NCI-H1105 (cell line): Measurements from ENCODE around the gene DTD1.
A peak's percentile ranks its signal among the peaks of the same experiment; 100 is the strongest.

Source experiments
- DNase-seq: peaks from one replicate; lab custom pipeline; 2025; lab: John Stamatoyannopoulos, UW

The DTD1 gene, protein sequence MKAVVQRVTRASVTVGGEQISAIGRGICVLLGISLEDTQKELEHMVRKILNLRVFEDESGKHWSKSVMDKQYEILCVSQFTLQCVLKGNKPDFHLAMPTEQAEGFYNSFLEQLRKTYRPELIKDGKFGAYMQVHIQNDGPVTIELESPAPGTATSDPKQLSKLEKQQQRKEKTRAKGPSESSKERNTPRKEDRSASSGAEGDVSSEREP

DNA sequence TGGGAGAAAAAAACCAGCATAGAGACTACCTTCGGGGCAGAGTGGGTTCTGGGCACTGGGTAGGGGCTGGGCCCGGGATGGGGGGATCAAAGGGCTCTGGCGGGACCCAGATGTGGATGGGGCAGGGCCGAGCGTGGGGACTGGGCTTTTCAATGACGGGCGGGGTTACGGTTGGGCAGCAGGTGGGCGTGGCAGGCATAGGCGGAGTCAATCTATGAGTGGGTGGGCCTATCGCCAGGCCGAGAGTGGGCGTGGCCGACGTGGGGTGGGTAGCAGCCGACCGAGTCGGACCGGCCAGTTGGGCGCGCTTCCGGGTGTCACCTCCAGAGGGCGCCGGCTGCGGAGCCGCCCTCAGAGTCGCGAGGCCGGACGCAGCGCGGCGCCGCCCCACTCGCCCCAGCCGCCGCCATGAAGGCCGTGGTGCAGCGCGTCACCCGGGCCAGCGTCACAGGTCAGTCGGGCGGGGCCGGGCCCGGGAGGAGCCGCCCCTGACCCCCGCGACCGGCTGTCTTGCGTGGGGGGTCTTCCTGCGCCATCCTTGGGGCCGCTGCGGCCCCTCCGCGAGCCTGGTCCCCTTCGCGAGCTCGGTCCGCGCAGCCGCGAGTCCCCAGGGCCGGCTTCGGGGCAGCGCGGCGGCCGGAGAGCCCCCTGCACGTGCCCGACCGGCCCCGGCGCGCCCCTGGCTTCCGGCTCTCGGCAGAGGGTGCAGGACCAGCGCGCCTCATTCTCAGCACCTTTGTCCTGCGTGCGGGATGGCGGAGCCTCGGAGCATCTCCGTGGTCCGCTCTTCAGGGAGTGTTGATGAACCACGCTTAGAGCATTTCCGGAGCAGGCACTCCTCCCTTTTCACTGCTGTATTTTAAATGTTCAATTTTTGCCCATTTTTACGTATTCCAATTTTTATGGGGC lies at the start of gene DTD1:
Gene DTD1, plus strand, starts transcription at position 390 of the 909 bp plus-strand sequence. Its CDS starts 19 bp downstream, at position 409.
- peak; percentile 80 for DNase-seq

DNA sequence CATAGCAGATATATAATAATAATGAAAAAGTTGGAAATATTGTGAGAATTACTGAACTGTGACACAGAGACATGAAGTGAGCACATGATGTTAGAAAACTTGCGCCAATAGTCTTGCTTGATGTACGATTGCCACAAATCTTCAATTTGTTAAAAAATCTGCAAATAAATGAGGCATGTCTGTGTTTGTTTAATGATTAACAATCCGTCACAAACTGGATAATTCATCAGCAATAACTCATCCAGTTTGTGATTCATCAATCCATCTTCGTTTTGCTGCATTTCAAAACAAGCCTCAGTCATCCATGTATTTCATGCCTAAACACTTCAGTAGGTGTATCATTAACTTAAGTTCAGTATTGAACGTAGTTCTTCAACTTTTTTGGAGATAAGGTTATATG lies 46.1 kb upstream of the DTD1 start:
- no peak for DNase-seq

DNA sequence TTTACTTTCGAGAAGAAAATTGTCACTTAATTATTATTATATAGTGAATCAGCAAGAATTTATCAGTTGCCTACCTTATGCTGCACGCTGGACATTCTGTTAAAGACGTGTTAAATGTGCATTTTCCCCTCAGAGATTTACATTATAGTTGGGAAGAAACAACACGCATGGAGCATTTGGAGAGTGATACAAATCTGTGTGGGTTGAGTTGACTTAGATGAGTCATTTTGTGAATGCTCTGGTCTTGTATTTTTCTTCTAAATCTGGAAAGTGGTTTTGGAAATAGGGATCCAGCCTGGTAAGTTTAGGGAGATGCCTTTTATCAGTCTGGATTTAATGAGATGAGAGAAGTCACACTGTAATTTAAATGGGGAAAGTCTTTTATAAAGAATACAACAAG lies 44.6 kb upstream of the DTD1 start:
- no peak for DNase-seq

DNA sequence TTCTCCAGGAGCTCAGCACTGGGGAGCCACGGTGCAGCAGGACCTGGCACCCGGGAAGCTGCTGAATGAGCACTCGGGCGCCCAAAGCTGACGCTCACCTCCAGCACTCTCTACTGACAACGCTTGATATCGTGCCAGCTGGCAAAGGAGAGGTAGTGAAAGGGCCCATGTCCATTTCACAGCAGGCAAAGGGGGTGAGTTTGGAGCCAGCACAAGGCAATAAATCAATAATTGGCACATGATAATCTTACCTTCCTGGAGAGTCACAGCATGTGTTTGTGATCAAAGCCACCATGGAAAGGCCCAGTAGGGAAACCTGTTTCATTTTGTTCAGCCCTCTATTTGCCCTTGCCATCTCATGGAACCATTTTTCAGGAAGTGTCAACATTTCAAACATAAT lies 43.9 kb upstream of the DTD1 start:
- DNase-seq = peak; percentile 88

DNA sequence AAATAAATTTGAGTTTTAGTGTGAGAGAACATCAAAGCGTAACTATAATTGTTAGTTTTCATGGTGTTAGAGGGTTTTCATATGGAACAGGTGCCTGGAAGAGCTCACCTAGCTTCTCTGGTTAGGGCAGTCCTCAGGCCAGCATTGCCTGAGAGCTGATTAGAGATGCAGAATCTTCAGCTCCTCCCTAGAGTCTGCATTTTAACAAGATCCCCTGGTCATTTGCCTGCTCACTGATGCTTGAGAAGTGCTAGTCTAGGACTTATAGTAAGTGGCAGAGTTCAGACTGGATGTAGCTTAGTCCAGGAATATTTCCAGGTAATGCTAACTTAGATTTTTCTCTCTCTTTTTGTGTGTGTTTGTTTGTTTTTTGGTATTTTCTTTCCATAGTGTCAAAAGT lies 42.3 kb upstream of the DTD1 start:
- DNase-seq = no peak

DNA sequence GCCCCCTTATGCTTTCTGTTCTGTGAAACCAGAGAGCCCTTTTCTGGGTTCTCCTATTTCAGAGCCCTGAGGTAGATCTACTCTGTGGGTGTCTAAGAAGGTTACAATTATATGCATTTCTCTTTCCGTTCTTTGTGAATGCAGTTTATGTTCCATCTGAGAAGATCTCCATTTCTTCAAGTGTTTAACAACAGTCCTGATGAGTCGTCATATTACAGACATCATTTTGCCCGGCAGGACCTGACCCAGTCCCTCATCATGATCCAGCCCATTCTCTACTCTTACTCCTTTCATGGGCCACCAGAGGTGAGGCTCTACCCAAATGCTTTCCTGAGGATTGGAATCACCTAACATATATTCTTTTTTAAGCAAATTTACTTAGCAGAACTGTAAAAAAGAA lies 39.4 kb upstream of the DTD1 start:
- no peak for DNase-seq

DNA sequence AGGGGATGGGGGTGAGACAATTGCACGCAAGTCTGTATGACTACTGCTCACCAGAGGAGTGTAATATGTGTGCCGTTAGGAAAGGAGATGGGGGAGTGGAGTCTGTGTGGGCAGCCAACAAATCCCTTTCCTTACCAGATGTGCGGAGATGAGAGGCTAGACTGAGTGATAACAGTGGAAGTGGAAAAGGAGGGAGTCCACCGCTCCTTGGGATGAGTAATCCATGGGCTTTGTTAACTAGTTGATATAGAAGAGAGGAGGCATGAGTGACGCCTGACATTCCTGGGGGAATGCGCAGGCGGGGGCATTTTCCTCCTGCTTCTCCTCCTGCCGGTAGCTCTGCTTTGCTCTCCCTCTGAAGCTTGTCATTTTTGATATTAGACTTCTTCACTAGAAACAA lies 34.1 kb upstream of the DTD1 start:
- DNase-seq = no peak

DNA sequence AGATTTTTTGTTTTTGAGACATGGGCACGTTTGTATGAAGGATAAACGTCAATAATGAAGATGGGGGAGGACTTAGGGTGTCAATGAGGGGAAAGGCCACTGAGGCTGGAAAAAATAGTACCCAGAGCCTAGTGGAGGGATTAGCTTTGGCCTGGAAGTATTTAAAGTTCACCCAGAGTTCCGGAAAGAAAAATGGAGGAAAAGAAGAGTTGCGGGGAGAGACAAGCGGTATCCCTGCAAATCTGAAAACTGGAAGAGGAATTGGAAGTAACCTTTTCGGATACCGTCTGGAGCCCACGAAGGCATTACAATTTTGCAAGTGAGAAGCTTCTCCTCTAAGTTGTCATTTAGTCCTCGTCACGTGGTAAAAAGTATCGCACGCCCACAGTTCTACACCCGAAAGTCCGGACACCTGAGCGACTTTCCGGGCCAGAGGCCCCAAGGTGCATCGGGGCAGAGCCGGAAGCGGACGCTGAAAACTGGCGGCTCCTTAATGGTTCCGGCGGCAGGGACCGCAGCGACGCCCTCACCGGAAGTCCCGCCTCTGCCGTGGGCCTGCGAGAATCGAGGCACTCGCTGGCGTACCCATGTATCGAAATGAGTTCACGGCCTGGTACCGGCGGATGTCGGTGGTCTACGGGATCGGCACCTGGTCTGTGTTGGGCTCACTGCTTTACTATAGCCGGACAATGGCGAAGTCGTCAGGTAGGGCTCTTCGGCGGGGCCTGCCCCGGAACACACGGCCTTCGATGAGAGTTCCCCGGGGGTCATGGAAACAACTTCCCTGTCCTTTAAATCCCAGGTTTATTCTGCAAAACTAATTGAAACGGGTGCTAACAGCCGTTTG lies 20.7 kb upstream of the DTD1 start, which contains the start of gene SMIM26:
Gene SMIM26, plus strand, starts transcription at position 541 of the 847 bp plus-strand sequence. Its CDS starts 47 bp downstream, at position 588.
- DNase-seq = peak; percentile 94

DNA sequence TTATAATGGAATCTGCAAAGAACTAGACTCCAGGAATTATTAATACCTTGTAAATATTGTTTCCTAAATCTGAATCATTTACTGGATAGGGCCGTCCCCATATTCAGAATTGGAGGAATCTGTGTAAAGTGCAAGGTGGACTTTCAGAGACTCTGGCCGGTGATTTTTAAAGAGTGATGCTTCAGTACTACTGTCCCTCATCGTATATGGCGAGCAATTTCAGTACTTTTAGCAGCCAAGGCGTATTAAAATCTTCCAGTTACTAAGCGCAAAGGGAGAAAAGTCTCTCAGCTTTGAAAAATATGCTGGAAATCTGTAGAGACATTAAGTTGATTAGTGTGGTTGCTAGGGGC lies 20.1 kb upstream of the DTD1 start:
- DNase-seq = no peak

DNA sequence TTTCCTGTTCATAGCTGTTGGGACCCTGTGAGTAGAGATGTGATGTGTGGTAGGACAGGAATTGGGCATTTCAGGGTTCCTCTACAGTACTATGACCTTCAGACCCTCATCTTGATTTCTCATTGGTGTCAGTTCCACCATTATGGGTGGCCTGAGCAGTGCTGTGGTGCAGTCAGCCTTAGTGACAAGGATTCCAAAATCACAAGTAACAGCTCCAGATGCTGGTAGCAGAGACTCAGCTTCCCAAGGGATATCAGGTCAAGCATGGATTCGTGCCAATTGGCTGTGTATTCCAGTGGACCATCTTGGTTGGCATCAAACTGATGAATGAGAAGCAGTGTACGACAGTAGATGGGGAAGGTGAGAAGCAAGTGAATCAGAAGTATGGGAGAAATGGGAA lies 16.8 kb upstream of the DTD1 start:
- no peak for DNase-seq

DNA sequence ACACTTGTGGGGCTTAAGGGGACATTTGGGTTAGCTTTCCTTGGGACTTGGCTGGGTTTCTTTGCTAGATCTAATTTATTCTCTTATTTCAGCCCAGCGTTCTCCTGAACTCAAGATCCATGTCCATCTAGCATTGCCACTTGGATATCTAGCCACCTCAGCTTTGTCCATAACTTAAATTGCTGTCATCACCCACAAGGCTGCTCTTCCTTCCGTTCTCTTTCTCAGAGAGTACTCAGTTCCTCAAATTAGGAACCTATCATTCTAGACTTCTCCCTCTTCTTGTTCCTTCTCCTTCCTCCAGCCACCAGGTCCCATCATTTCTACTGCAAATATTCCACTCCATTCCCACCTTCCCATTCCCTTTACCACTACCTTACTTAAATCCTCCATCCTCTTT lies 16.3 kb upstream of the DTD1 start:
- DNase-seq = no peak

DNA sequence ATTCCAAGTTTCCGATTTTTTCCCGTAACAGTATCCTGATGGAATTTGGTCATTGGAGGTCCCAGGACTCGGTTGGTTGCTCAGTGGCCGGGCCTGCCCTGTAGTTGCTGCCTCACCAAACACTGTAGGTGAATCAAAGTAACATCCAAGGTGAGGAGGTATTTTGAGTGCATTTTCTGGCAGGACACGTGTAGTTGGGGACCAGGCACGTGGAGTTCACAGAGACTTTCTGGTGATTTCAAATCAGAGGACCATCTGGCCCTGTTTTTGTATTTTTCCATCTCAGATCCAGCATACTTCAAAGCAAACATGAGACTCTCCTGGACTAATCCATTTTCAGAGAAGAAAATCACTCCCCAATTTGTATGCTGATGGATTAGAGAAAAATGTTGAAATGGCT lies 9.9 kb upstream of the DTD1 start:
- DNase-seq = no peak

DNA sequence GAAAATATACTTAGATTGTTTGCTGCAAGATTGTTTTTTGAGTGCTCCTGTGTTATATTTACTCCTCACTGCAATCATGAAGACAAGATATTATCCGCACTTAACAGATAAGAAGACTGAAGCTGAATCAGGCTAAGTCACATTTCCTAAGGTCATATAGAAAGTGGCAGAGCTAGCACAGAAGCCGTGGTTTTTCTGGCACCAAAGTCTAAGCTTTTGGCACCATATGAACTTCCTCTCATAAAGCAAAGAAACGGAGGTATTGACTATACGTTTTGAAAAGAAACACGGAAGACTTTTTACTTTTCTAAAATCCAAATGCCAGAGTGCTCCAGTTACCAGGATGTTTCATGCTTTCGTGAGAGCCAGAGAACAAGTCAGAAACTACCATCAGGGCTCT lies 9.3 kb upstream of the DTD1 start:
- no peak for DNase-seq

DNA sequence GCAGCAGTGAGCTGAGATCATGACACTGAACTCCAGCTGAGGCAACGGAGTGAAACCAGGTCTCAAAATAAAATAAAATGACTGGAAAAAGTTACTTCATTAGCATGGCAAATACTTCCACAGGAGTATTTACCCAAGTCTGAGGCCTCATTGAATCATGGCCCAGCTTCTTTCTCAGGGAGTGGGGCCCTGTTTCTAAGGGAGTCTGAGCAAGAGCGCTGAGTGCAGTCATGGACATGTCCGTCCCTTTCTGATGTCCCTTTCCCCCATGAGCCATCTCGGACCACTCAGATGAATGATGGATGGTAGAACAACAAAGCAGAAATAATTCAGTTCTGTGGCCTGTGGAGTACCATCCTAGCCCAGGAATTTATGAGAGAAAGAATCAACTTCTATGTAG lies 7.8 kb upstream of the DTD1 start:
- no peak for DNase-seq

DNA sequence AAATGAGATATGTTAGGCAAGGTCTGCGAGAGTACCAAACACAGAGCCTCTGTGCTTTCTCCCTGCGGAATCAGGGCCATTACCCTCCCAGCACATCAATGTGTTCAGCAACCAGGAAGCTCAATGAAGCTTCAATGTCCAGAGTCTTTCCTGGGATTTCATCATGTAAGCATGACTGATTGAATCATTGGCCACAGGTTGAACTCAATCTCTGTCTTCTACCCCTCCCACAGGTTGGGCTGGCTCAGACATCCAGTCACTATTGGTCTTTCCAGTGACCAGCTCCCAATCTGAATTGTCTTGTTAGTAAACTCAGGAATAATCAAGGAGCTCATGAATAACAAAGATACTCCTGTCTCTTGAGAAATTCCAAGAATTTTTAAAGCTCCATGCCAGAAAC lies 2.7 kb upstream of the DTD1 start:
- DNase-seq = no peak

DNA sequence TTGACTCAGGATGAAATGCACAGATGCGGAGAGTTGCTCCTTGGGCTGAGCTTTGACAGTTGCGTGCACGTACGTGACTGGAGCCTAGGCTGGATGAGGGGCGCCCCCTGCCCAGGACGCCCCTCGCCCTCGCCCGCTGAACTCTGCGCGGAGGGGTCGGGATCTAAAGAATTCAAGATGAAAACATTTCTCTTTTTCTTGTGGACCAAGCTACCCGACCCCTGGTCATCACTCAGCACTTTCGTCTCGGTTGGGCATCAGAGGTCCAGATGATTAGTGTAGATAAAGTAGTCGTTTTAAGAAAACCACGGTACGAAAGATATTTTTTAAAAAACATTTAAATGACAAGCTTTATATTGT lies 700 bp downstream of the DTD1 start:
- DNase-seq = no peak

DNA sequence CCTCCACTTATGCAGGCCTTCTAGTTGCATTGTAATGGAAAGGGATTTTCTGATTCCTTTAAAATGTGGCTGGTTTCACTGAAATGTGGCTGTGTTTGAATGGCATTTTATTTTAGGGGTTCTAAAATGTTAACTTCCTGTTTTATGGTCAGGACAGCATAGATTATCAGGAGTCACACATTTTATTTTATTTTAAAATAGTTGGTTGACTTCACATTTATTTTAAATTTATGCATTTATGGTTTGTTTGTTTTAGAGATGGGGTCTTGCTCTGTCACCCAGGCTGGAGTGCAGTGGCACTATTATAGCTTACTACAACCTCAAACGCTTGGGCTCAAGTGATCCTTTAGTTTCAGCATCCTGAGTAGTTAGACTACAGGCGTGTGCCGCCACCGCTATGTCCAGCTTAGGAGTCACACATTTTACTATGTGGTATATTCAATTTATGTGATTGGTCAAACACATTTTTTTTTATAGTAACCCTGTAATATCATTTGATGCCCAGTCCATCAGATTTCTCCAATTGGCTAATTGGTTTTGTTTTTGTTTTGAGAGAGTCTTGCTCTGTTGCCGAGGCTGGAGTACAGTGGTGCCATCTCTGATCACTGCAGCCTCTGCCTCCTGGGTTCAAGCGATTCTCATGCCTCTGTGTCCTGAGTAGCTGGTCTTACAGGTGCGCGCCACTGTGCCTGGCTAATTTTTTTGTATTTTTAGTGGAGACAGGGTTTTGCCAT lies 2.3 kb downstream of the DTD1 start:
- no peak for DNase-seq

DNA sequence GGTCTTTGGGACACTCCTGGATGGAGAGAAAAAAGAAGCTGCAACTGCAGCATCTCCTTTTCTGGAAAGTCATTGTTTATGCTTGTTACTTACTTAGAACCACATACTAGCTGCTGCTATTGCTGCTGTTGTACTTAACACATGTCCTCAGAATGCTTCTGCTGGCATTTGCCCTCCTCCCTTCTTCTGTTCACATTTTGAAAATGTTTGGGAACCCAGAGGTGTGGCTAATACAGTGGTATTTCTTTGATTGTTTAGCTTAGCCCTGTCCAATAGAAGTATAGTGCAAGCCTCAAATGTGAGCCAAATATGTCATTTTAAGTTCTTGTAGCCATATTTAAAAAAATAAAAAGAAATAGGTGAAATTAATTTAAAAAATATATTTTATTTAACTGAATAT lies 8.4 kb downstream of the DTD1 start:
- DNase-seq = no peak

DNA sequence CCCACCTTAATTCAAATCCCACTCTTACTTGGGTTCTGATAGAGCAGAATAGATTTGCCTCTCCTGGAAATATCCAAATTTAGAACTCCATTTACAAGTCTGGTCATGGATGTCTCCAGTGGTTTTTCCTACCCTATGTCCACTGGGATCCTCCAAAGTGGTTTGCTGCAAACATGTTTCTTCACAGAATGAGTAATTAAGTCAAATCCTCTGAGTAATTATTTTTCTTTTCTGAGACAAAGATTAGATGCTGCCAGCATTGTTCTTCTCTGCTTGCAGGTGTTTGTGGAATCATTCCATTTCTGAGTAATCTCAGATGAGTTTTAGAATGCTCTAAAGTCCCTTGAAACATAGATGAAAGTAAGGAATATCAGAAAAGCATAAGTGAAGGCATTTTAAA lies 21.9 kb downstream of the DTD1 start:
- no peak for DNase-seq

DNA sequence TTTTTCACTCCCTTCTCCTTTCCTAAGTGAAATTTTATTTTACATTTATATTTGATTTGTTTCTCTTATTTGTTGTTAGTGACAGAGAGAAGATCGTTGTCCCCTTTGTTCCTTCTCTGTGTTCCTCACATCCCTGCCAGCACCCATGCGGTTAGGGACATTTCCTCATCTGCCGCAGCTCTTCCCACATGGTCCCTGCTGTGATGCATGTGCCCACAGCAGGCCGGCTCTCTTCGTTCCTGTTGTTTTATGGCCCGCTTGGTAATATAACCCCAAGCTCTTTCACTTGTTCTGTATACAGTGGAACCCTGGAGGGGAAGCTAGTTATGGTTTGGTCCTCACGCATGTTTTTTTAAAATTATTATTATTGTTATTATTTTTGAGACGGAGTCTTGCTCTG lies 23.6 kb downstream of the DTD1 start:
- no peak for DNase-seq

DNA sequence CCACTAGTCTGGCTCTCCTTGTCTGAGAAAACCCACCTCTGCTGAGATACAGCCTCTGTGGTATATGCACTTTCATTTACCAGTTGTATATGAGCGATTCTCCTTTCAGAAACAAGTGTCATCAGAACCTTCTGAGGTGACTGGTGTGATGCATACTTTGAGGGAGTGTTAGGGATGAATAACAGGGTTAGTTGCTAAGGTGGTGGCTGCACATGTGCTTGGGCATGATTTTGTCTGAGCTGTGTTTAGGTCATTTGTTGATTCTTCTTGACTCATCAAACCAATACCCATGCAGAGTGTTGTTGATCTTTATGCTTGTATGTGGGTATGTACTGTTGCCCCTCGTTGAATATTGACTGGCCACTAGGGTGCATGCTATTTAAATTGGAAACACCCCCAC lies 25.7 kb downstream of the DTD1 start:
- no peak for DNase-seq

DNA sequence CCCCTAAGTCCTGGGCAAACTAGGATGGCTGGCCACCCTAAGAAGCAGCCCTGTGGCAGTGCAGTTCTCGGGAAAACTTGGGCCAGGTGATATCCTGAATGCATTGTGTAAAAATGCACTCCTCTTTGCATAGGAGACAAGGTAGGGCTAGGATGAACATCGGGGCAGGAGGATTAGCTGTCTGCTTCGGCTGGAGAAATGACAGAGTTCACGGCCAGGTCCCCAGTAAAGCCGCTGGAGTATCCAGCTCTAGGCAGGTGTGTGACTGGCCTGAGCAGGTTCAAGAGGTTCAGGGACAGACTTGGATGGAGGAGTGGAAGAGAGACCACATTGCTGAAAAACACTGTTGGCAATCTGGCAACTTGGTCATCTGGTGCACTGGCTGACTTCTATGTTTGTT lies 26.4 kb downstream of the DTD1 start:
- no peak for DNase-seq
